Neuronal stem cell (in vitro differentiated cells): Measurements from ENCODE around the gene ERC1.

ENCODE experiments used
- DNase-seq: peaks from one replicate; pipeline ENCODE4 v3.0.0-alpha.2; 2013; ENCODE audit warnings: low spot score
- H2AFZ ChIP-seq: one replicate; pipeline ENCODE4 v1.6.1; 2013; ENCODE audit warnings: mild to moderate bottlenecking, low read length, inconsistent platforms
- H2AK5ac ChIP-seq: 2 replicates; pipeline ENCODE4 v1.6.1; 2013; ENCODE audit warnings: low read depth, mild to moderate bottlenecking, inconsistent platforms, low read length, moderate library complexity, mixed read lengths
- H2BK120ac ChIP-seq: 2 replicates; pipeline ENCODE4 v1.6.1; 2013; ENCODE audit warnings: low read depth, mild to moderate bottlenecking, inconsistent platforms, low read length, moderate library complexity, mixed read lengths
- H2BK12ac ChIP-seq: one replicate; pipeline ENCODE4 v1.6.1; 2013; ENCODE audit warnings: low read length, inconsistent platforms
- H2BK15ac ChIP-seq: 2 replicates; pipeline ENCODE4 v1.6.1; 2013; ENCODE audit warnings: mild to moderate bottlenecking, low read length, inconsistent platforms, mixed read lengths
- H2BK5ac ChIP-seq: one replicate; pipeline ENCODE4 v1.6.1; 2013; ENCODE audit warnings: inconsistent platforms, mild to moderate bottlenecking, low read length, moderate library complexity
- H3K14ac ChIP-seq: one replicate; pipeline ENCODE4 v1.6.1; 2013; ENCODE audit warnings: low read length, inconsistent platforms
- H3K18ac ChIP-seq: 2 replicates; pipeline ENCODE4 v1.6.1; 2013; ENCODE audit warnings: low read length, inconsistent platforms
- H3K23ac ChIP-seq: 2 replicates; pipeline ENCODE4 v1.6.1; 2013; ENCODE audit warnings: low read depth, mild to moderate bottlenecking, mixed read lengths, low read length, inconsistent platforms; ENCODE audit not compliant: poor library complexity
- H3K27ac ChIP-seq: replicated peaks from 3 replicates; pipeline ENCODE4 v1.5.1; 2013; ENCODE audit warnings: low read length, inconsistent platforms
- H3K27me3 ChIP-seq, 3 experiments: 2 replicates each; pipeline ENCODE4 v1.6.1; 2013; ENCODE audit warnings: low read length in 3 of 3, mild to moderate bottlenecking in 2 of 3, inconsistent platforms in 1 of 3, low read depth in 1 of 3, mixed read lengths in 1 of 3, moderate library complexity in 1 of 3; ENCODE audit not compliant: control insufficient read depth in 3 of 3, insufficient read depth in 3 of 3
- H3K36me3 ChIP-seq, 2 donors: replicated peaks in 1 of 2; 2 replicates each; pipeline ENCODE4 v1.6.1; 2013; ENCODE audit warnings: low read length in 2 of 2; ENCODE audit not compliant: control insufficient read depth in 2 of 2, insufficient read depth in 2 of 2
- H3K4ac ChIP-seq: 2 replicates; pipeline ENCODE4 v1.6.1; 2013; ENCODE audit warnings: inconsistent platforms, mild to moderate bottlenecking, low read length, moderate library complexity
- H3K4me1 ChIP-seq, 2 donors: 1 replicate in 1 of 2; 2 replicates in 1 of 2; pipeline ENCODE4 v1.6.1; 2013; ENCODE audit warnings: low read length in 2 of 2, low read depth in 1 of 2; ENCODE audit not compliant: control insufficient read depth in 2 of 2, insufficient read depth in 1 of 2
- H3K4me2 ChIP-seq: one replicate; pipeline ENCODE4 v1.6.1; 2013; ENCODE audit warnings: mild to moderate bottlenecking, low read length, inconsistent platforms; ENCODE audit not compliant: insufficient read depth, poor library complexity, severe bottlenecking
- H3K4me3 ChIP-seq, 2 donors: 2 replicates each; pipeline ENCODE4 v1.5.1; 2013; ENCODE audit warnings: low read length in 2 of 2, mild to moderate bottlenecking in 2 of 2, inconsistent platforms in 1 of 2, moderate library complexity in 1 of 2
- H3K79me1 ChIP-seq: one replicate; pipeline ENCODE4 v1.6.1; 2013; ENCODE audit warnings: low read depth, mild to moderate bottlenecking, inconsistent platforms, low read length, moderate library complexity
- H3K9ac ChIP-seq: one replicate; pipeline ENCODE4 v1.6.1; 2013; ENCODE audit warnings: mild to moderate bottlenecking, low read depth, low read length, inconsistent platforms; ENCODE audit not compliant: poor library complexity
- H3K9me3 ChIP-seq, 2 donors: replicated peaks in 1 of 2; 2 replicates each; pipeline versions ENCODE3 to v1.6.1; 2013; ENCODE audit warnings: low read length in 2 of 2, mild to moderate bottlenecking in 2 of 2, inconsistent platforms in 1 of 2, low read depth in 1 of 2, mixed read lengths in 1 of 2, moderate library complexity in 1 of 2; ENCODE audit not compliant: control insufficient read depth in 2 of 2, insufficient read depth in 1 of 2
- H4K8ac ChIP-seq: one replicate; pipeline ENCODE4 v1.6.1; 2013; ENCODE audit warnings: low read depth, mild to moderate bottlenecking, inconsistent platforms, low read length, moderate library complexity
- H4K91ac ChIP-seq: one replicate; pipeline ENCODE4 v1.6.1; 2013; ENCODE audit warnings: low read length, low read depth, mild to moderate bottlenecking, inconsistent platforms; ENCODE audit not compliant: poor library complexity
- WGBS, 2 donors: extraction: QIAGEN DNeasy Blood & Tissue Kit; methylation state at CpG; one replicate each; pipeline ENCODE4 v1.1.7; 2013; ENCODE audit warnings: missing lambda C conversion rate in 2 of 2, mixed read lengths in 1 of 2; ENCODE audit not compliant: insufficient read length in 2 of 2, insufficient replicate concordance in 1 of 2; ENCODE audit errors: extremely low coverage in 2 of 2; 5-methylcytosine and 5-hydroxymethylcytosine counted together

Gene ERC1

DNA sequence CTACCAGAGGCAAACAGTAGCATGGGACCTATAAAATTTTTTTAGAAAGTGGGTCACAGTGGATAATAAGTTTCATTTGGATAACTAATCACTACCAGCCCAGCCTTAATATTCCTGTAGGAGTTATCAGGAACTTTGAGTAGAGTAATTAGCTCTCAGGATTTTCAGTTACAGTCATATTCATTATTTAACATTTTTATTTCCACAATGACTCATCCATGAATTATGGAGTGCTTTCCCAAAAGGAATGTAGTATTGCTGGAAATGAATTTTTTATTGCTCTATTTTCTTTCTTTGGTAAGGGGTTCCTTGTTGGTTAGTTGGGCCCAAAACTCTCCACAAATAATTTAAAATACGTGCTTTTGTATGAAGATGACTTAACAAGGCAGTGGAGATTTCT lies 53.7 kb downstream of the ERC1 start:
- Histone ChIP-seq H2BK15ac (no peak overlapping the region), H3K36me3 (no peaks in the 10 kb centered on the region), H3K27me3 (no peaks in the 10 kb centered on the region), H2BK120ac (no peak overlapping the region), H2AK5ac (no peak overlapping the region), H3K9me3 (no peaks in the 10 kb centered on the region), H3K23ac (no peak overlapping the region), H3K79me1 (no peaks in the 10 kb centered on the region), H2BK5ac (no peak overlapping the region), H3K14ac (no peak overlapping the region), H3K9ac (no peak overlapping the region), H3K4me1 (no peaks in the 10 kb centered on the region), H3K4ac (no peak overlapping the region), H2AFZ (no peak overlapping the region), H2BK12ac (no peak overlapping the region), H3K4me2 (no peak overlapping the region), H4K91ac (no peak overlapping the region), H3K18ac (no peak overlapping the region), H4K8ac (no peak overlapping the region), H3K27ac (no peak overlapping the region), H3K4me3 (no peak overlapping the region)
- WGBS, 2 donors, result no CpG with 5 or more reads among the region's 1 CpG
- no peak for DNase-seq

DNA sequence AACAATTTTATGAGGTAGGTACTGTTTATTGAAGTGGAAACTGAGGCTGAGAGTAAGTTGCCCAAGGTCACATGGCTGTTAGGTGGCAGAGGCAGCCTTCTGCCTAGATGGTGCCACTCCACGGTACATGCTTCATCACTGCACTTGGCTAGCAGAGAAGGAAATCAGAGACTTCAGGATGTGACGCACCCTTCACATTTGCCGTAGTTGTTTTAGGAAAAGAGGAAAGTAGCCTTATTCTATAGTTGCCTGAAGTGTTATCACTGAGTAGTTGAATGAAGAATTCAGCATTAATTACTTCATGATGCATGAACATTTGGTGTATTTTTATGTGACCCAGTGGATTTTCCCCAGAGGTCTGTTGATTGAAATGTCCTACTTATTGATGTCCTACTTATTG lies 55.7 kb downstream of the ERC1 start:
- peaks cover 0 to 1% of the 10 kb centered on the region in 2 donors for H3K4me1 ChIP-seq
- no peaks in the 10 kb centered on the region for H3K36me3 ChIP-seq
- no peak overlapping the region for H3K4me2 ChIP-seq
- no peak overlapping the region for H4K8ac ChIP-seq
- no peak overlapping the region for H2BK120ac ChIP-seq
- no peak overlapping the region for H3K9ac ChIP-seq
- H3K4me3 ChIP-seq, result no peak overlapping the region
- no peak overlapping the region for H3K18ac ChIP-seq
- H4K91ac ChIP-seq, result no peak overlapping the region
- H3K9me3 ChIP-seq, result no peaks in the 10 kb centered on the region
- no peak overlapping the region for H3K4ac ChIP-seq
- H2AFZ ChIP-seq, result no peak overlapping the region
- no peak overlapping the region for H2BK12ac ChIP-seq
- no peak overlapping the region for H2BK5ac ChIP-seq
- H3K79me1 ChIP-seq, result no peaks in the 10 kb centered on the region
- DNase-seq, result no peak
- no peaks in the 10 kb centered on the region for H3K27me3 ChIP-seq
- WGBS, 2 donors, result no CpG with 5 or more reads among the region's 3 CpGs
- no peak overlapping the region for H3K23ac ChIP-seq
- no peak overlapping the region for H2AK5ac ChIP-seq
- no peak overlapping the region for H2BK15ac ChIP-seq
- no peak overlapping the region for H3K27ac ChIP-seq
- H3K14ac ChIP-seq, result no peak overlapping the region

DNA sequence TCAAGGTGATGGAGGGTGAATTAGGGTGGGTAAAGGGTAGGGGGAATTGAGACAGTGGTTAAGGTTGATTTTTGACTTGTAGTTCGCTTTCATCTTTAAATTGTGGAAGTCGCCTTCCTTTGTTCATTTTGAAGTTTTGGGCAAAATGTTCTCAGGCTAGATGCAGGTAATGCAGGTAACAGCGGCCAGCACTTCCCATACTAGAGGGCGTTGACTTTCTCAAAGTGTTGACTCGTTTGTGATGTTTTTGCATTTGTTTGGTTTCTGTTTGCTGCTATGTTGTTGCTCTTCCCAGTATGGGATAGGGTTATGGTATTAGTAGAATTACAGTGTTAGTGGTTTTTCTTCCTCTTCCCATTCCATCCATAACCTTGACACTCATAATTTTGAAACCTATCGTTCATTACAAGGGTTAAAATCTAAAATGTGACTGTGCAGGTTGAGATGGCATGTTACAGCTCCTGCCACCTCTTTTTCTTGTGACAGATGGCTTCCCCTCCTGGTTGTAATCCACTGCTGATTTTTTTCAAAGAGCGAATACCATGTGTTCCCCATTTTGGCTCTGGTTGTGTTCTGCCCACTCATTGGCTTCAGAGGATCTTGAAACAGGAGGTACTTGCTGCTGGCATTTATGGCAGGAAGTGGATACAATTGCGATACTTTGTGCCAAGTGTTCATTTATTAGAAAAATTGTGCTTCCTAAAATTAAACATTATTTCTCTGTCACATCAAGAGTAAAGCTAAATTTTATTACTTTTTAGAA lies 57.1 kb downstream of the ERC1 start:
- no peak overlapping the region for H2BK15ac ChIP-seq
- WGBS, 2 donors, result no CpG with 5 or more reads among the region's 8 CpGs

DNA sequence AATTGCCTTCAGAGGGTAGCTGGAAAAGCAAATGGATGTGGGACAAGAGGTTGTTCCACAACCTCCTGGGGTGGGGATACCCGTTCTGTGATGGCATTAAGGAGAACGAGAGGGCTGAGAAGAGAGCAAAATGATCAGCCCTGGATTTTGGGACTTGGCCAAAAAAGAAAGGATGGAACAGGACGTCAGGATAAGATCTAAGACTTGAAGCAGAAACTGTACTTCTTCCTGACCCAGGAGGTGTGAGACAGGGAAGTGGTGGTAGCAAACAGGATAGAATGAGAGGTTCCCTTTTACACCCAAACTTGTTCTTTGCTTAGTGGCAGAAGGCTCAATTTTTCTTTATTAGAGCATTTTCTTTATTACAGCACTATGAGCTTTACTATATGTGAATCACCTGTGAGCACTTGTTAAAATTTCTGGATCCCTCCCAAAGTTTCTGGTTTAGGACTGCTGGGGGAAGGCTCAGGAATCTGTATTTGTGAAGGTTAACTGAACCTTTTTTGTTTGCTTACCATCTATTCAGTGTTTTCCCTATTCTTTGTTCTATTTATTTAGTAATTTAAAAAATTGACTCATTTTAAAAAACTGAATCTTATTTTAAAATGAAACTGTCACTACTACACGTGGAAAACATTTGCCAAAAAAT lies 59.2 kb downstream of the ERC1 start:
- Histone ChIP-seq H2BK120ac (no peak overlapping the region), H3K4me2 (no peak overlapping the region), H2BK5ac (no peak overlapping the region), H3K23ac (no peak overlapping the region), H2BK12ac (no peak overlapping the region), H3K9me3 (no peaks in the 10 kb centered on the region), H3K27me3 (no peaks in the 10 kb centered on the region), H2AFZ (no peak overlapping the region), H3K4ac (no peak overlapping the region), H3K14ac (no peak overlapping the region), H3K9ac (no peak overlapping the region), H2AK5ac (no peak overlapping the region), H3K4me3 (no peak overlapping the region), H4K91ac (no peak overlapping the region), H3K4me1 (peaks cover 1 to 21% of the 10 kb centered on the region in 2 donors), H3K18ac (no peak overlapping the region), H3K79me1 (no peaks in the 10 kb centered on the region), H4K8ac (no peak overlapping the region), H3K36me3 (no peaks in the 10 kb centered on the region), H2BK15ac (no peak overlapping the region), H3K27ac (no peak overlapping the region)
- WGBS, 2 donors, result no CpG with 5 or more reads among the region's 4 CpGs
- DNase-seq, result no peak

More for the DNA sequence above, 57.1 kb downstream of the ERC1 start:
- no peak overlapping the region for H3K4ac ChIP-seq
- H3K4me1 ChIP-seq, result peaks cover 1 to 2% of the 10 kb centered on the region in 2 donors
- no peak overlapping the region for H2AFZ ChIP-seq
- H3K18ac ChIP-seq, result no peak overlapping the region
- H4K91ac ChIP-seq, result no peak overlapping the region
- H3K27me3 ChIP-seq, result no peaks in the 10 kb centered on the region
- H2BK5ac ChIP-seq, result no peak overlapping the region
- H3K14ac ChIP-seq, result no peak overlapping the region
- no peaks in the 10 kb centered on the region for H3K79me1 ChIP-seq
- H3K23ac ChIP-seq, result no peak overlapping the region
- H4K8ac ChIP-seq, result no peak overlapping the region
- H2BK120ac ChIP-seq, result no peak overlapping the region
- no peak overlapping the region for H3K4me2 ChIP-seq
- no peak overlapping the region for H3K4me3 ChIP-seq
- DNase-seq, result no peak
- no peaks in the 10 kb centered on the region for H3K36me3 ChIP-seq
- H2BK12ac ChIP-seq, result no peak overlapping the region
- no peak overlapping the region for H2AK5ac ChIP-seq
- H3K9me3 ChIP-seq, result no peaks in the 10 kb centered on the region
- no peak overlapping the region for H3K9ac ChIP-seq
- no peak overlapping the region for H3K27ac ChIP-seq
